ENCODE data around the gene TTC34. TPM values are rescaled to one million over a fixed set of nuclear protein-coding genes. Genes with fewer than 3 reads are reported as not detected.
A peak's percentile ranks its signal among the peaks of the same experiment; 100 is the strongest.

The TTC34 gene
- total and polyA plus RNA-seq, 2 of the 13 experiments (the other 11 are each of a cell fraction or from before 2014, with no cell fraction given): 0.07 to 0.11 TPM

- H2AFZ ChIP-seq (ENCODE audit: low read length): no peak within 1 kb of the TSS
- no peaks in the 10 kb centered on the region for H4K20me1 ChIP-seq (ENCODE audit: insufficient read depth, low read length)
- no TSS peak for BruUV-seq (replicated peaks)
- no peaks in the 10 kb centered on the region for H3K79me2 ChIP-seq (ENCODE audit: insufficient read depth, low read length)
- no peaks in the 10 kb centered on the region for H3K9me3 ChIP-seq (ENCODE audit: low read length)
- POLR2A ChIA-PET: interaction anchor here (0.6 to 2.7 kb wide), 15 partner anchors 8 to 195 kb away, joined by 3 to 21 read pairs (median 4); partner anchors contain the start of genes MMEL1, MORN1, PANK4 and PEX10
- peak; percentile 94 for DNase-seq (ENCODE audit: low spot score)
- in situ Hi-C loops (cut with HindIII; ENCODE audit: extremely low pct_ligation_motif_present, low pct_unique_long_range_greater_than_20kb) (no loop called here), intact Hi-C loops (cut with micrococcal nuclease; ENCODE audit: unreplicated experiment) (loop anchor here (10.0 kb wide), 1 partner anchor 48 kb away; the partner anchor contains the start of gene MMEL1)
- peak; percentile 90 for ATAC-seq
- peak within 1 kb of the TSS; percentile 96 for H3K4me2 ChIP-seq (ENCODE audit: low read depth, low read length)
- H3K4me3 ChIP-seq (replicated peaks in 1 of 3; ENCODE audit: insufficient read depth in 1 of 3, low read depth in 2 of 3, low read length in 3 of 3): peak within 1 kb of the TSS; percentile 79 to 95 (median 90)
- CTCF ChIA-PET (ENCODE audit: low intra/inter-chr PET ratio, low total read pairs): no interaction called here
- 2% methylated on average over 20 of the region's 107 CpGs for WGBS (ENCODE audit: low lambda C conversion rate)
- peaks cover 46% of the 10 kb centered on the region for H3K4me1 ChIP-seq (ENCODE audit: insufficient read depth, low read length)
- H3K27ac ChIP-seq (ENCODE audit: extremely low read length, insufficient read depth, low read length): peak within 1 kb of the TSS; percentile 86
- H3K27me3 ChIP-seq (ENCODE audit: control insufficient read depth in 1 of 2, insufficient read depth in 2 of 2, low read length in 2 of 2): no peaks in the 10 kb centered on the region
- peak; percentile 46 for FAIRE-seq
- H3K36me3 ChIP-seq (replicated peaks in 1 of 2; ENCODE audit: control insufficient read depth in 1 of 2, insufficient read depth in 2 of 2, low read length in 2 of 2): no peaks in the 10 kb centered on the region
- peak within 1 kb of the TSS; percentile 87 for H3K9ac ChIP-seq (ENCODE audit: insufficient read depth, low read depth, low read length)
- TF ChIP-seq SAFB2 (CRISPR knock-in tag; IDR thresholded peaks at IDR 0.05; ENCODE audit: borderline replicate concordance, low read depth) (0 out of 2 replicates have a peak, but pooled peaks have one; percentile 26), ZNF432 (CRISPR knock-in tag; IDR thresholded peaks at IDR 0.05; ENCODE audit: borderline replicate concordance) (no peak), MXI1 (IDR thresholded peaks at IDR 0.05; ENCODE audit: borderline replicate concordance, low read depth, low read length) (peak; percentile 26; the same call in 1 of the 3 replicates), RBAK (CRISPR knock-in tag; IDR thresholded peaks at IDR 0.05) (no peak), HIVEP1 (CRISPR knock-in tag; IDR thresholded peaks at IDR 0.05) (no peak), ZNF441 (CRISPR knock-in tag; IDR thresholded peaks at IDR 0.05; ENCODE audit: borderline replicate concordance) (peak; percentile 50; the same call in 1 of the 2 replicates), HIC2 (CRISPR knock-in tag; IDR thresholded peaks at IDR 0.05; ENCODE audit: low read depth) (0 out of 2 replicates have a peak, but pooled peaks have one; percentile 52), SP2 (CRISPR knock-in tag; IDR thresholded peaks at IDR 0.05) (peak; percentile 72; the same call in 1 of the 2 replicates), FOXM1 (CRISPR knock-in tag; IDR thresholded peaks at IDR 0.05) (no peak), ZSCAN12 (CRISPR knock-in tag; IDR thresholded peaks at IDR 0.05) (no peak), RFXAP (CRISPR knock-in tag; IDR thresholded peaks at IDR 0.05; ENCODE audit: borderline replicate concordance) (peak; percentile 0; the same call in 1 of the 2 replicates), ZFP90 (CRISPR knock-in tag; IDR thresholded peaks at IDR 0.05; ENCODE audit: borderline replicate concordance) (0 out of 2 replicates have a peak, but pooled peaks have one; percentile 11), YY1 (IDR thresholded peaks at IDR 0.05; ENCODE audit: insufficient read depth, insufficient replicate concordance, low read depth, low read length) (peak; percentile 92), KLF16 (CRISPR knock-in tag; IDR thresholded peaks at IDR 0.05) (0 out of 4 replicates have a peak, but pooled peaks of 1 of the 2 experiments have one; percentile 14), NFYC (CRISPR knock-in tag; IDR thresholded peaks at IDR 0.05) (peak; percentile 63), TEAD2 (CRISPR knock-in tag; IDR thresholded peaks at IDR 0.05) (no peak), GABPB1 (CRISPR knock-in tag; IDR thresholded peaks at IDR 0.05) (peak; percentile 64), ARNT (IDR thresholded peaks at IDR 0.05) (no peak), SETDB1 (CRISPR knock-in tag; IDR thresholded peaks at IDR 0.05; ENCODE audit: borderline replicate concordance) (no peak), NONO (IDR thresholded peaks at IDR 0.05) (no peak), NONO (CRISPR knock-in tag; conservative IDR thresholded peaks at IDR 0.05) (0 out of 2 replicates have a peak, but pooled peaks have one; percentile 25), ZNF652 (CRISPR knock-in tag; IDR thresholded peaks at IDR 0.05; ENCODE audit: borderline replicate concordance, low read depth) (0 out of 2 replicates have a peak, but pooled peaks have one; percentile 10), NFYB (CRISPR knock-in tag; IDR thresholded peaks at IDR 0.05) (peak; percentile 62; the same call in 1 of the 2 replicates), ZMAT3 (CRISPR knock-in tag; conservative IDR thresholded peaks at IDR 0.05) (0 out of 2 replicates have a peak, but pooled peaks have one; percentile 66)
Measured at GRCh38 chr1:2586154-2587070, 215.1 kb downstream of the TTC34 start, which contains the start of gene PRXL2B. Gene PRXL2B (plus strand): TSS chr1:2586777. CDS start chr1:2586886, 109 bp downstream.

Measured in HepG2 (cell line).